ENCODE measurements around the gene KCNK1.
"Not testable (repeated sequence)": the region's sequence is repeated elsewhere in the genome, so short reads cannot be mapped to it uniquely, and the experiment has no call there.

KCNK1 gene

DNA sequence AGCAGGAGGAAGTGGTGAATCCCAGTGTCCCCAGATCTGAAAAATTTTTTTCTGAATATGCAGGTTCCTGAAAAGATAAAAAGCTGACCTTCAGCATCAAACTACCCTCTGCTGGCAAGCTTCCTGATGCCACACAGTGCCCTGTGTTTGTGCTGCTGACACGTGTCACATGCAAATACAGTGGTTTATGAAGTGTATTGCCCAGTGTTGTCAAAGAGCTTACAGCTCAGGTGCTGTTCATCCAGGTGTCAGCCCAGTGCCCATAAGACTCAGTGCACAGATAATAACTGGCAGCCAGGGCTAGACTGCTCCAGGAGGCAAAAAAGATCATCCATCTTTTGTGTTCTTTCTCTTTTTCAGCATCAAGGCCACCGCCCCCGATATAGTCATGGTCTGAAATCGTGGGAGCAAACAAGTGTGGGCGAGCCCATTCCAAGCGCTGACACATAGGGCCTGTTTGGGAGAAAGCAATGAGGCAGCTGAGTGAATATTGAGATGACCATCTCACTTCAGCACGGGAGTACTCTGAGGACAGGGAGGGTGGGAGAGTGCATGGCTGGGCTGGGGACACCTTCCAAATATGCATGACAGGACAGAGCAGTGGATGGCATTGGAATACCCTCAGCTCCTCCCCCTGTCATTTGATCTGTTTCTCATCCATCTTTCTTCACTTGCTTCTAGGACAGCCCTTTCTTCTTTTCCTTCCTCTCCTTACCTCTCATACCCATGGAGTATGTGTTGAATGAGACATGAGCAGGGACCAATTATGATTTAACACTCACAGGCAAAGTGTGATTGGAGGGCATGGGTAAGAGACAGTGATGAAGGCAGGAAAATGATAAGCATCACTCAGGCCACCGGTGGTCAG, 6.4 kb upstream of the KCNK1 start:
- H3K4me3 ChIP-seq (ENCODE audit: low read depth, low read length): no peak overlapping the region
- TF ChIP-seq, protein P1, sequence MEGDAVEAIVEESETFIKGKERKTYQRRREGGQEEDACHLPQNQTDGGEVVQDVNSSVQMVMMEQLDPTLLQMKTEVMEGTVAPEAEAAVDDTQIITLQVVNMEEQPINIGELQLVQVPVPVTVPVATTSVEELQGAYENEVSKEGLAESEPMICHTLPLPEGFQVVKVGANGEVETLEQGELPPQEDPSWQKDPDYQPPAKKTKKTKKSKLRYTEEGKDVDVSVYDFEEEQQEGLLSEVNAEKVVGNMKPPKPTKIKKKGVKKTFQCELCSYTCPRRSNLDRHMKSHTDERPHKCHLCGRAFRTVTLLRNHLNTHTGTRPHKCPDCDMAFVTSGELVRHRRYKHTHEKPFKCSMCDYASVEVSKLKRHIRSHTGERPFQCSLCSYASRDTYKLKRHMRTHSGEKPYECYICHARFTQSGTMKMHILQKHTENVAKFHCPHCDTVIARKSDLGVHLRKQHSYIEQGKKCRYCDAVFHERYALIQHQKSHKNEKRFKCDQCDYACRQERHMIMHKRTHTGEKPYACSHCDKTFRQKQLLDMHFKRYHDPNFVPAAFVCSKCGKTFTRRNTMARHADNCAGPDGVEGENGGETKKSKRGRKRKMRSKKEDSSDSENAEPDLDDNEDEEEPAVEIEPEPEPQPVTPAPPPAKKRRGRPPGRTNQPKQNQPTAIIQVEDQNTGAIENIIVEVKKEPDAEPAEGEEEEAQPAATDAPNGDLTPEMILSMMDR (IDR thresholded peaks at IDR 0.05; ENCODE audit: low read depth, low read length): no peak

GRCh38 chr1:233608988-233609387, 4.9 kb upstream of the KCNK1 start:
- TF ChIP-seq, protein P1 (IDR thresholded peaks at IDR 0.05; ENCODE audit: low read depth, low read length): no peak

DNA sequence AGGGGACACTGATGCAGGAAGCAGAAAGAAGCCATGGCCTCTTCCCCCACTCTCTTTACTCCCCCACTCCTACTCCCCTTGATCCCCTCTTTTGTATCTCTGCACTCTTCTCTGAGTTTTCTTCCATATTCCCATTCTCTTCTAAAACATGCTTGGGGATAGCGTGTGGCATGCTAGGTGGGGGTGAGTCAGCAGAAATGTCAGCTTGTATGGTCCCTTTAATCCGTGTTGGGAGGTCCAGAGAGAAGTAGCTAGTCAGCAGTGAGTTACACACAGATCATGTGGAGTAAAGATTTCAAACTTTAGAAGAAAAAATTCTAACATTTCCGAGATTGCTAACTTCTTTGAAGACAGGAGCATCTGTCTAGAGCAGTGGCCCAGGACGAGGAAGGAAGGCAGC, 4.0 kb upstream of the KCNK1 start:
- no peak overlapping the region for H3K4me3 ChIP-seq (ENCODE audit: low read depth, low read length)
- TF ChIP-seq, protein P1 (IDR thresholded peaks at IDR 0.05; ENCODE audit: low read depth, low read length): no peak

More at GRCh38 chr1:233608988-233609387, 4.9 kb upstream of the KCNK1 start:
- H3K4me3 ChIP-seq (ENCODE audit: low read depth, low read length): no peak overlapping the region

GRCh38 chr1:233610628-233611027, 3.3 kb upstream of the KCNK1 start:
- no peak overlapping the region for H3K4me3 ChIP-seq (ENCODE audit: low read depth, low read length)
- TF ChIP-seq, protein P1 (IDR thresholded peaks at IDR 0.05; ENCODE audit: low read depth, low read length): no peak

DNA sequence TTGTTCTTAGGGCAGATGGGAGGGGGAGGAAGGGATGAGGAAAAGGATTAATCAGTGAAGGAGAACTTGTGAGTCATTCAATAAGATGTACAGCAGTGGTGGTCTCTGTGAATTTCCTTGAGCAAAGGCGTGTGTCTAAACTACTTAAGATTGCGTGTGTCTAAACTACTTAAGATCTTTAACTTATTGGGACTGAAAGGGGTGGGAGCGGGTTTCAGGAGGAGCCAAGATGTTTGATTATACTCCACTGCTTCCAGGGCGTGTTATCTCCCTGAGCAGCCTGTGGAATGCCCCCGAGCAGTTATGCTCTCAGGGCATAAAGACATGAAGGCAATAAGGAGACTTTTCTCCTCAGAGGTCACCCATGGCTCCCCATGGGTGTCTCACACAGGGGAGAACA, 2.5 kb upstream of the KCNK1 start:
- H3K4me3 ChIP-seq (ENCODE audit: low read depth, low read length): not testable (repeated sequence)

DNA sequence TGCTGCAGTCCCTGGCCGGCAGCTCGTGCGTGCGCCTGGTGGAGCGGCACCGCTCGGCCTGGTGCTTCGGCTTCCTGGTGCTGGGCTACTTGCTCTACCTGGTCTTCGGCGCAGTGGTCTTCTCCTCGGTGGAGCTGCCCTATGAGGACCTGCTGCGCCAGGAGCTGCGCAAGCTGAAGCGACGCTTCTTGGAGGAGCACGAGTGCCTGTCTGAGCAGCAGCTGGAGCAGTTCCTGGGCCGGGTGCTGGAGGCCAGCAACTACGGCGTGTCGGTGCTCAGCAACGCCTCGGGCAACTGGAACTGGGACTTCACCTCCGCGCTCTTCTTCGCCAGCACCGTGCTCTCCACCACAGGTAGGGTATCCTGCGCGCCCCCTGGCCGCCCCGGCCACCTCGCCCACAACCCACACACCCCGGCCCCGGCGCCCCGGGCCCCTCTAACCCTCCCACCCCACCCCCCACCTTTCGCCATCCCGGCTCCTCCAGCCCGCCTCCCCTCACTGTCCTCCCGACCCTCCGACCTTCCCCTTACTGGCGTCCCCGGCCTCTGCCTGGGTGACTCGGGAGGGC, 352 bp downstream of the KCNK1 start:
- no peak overlapping the region for H3K4me3 ChIP-seq (ENCODE audit: low read depth, low read length)
- TF ChIP-seq, protein P1 (IDR thresholded peaks at IDR 0.05; ENCODE audit: low read depth, low read length): no peak

DNA sequence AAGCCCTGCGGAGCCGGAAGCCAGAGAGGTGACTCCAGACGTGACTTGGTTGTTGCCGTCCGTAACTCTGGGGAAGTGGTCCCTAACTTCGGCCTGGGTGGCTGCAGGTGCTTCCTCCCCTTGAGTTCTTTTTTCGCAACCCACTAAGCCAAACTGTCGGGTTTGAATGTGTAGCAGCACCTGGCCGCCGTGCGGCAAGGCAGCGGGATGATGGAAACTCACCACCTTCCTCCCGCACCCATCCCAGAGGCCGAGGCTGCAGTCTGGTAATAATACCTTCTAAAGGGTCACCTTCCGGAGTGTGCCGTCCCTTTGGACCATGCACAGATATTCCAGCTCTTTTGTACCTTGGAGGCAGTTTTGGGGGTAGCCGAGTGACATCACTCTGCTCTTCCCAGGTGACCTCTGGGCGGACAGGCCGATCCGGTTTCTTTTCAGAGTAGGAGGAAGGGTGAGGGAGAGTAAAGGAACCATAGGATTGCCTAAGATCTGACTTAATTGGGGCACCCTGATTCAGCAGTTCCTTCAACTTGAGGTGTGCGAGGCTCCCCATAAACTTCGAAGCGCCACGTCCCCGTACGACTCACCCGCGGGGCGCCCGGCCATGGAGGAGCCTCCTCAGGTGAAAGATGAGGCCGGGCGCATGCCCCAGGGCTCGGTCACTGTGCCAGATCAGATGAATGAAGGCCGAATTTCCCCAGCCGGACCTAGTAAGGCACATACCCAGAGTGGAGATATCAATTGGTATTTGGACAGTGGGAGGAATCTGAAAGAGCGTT, 1.0 kb downstream of the KCNK1 start:
- H3K4me3 ChIP-seq (ENCODE audit: low read depth, low read length): no peak overlapping the region
- TF ChIP-seq, protein P1 (IDR thresholded peaks at IDR 0.05; ENCODE audit: low read depth, low read length): no peak
